ENCODE measurements around the gene COL25A1. TPM values are rescaled to one million over a fixed set of nuclear protein-coding genes. Genes with fewer than 3 reads are reported as not detected.

Gene COL25A1
- total RNA-seq, 1 donor from 2014 or later, result 0.75 TPM

GRCh38 chr4:108887034-108887433 is 415.4 kb downstream of the COL25A1 start:
- no peak for DNase-seq
- Histone ChIP-seq H3K9me3 (no peaks in the 10 kb centered on the region), H3K36me3 (no peaks in the 10 kb centered on the region), H3K4me3 (no peak overlapping the region), H3K27me3 (no peaks in the 10 kb centered on the region), H3K27ac (no peak overlapping the region), H3K4me1 (no peaks in the 10 kb centered on the region)
- ATAC-seq, result no peak
- TF ChIP-seq CTCF (IDR thresholded peaks at IDR 0.05), result no peak
- intact Hi-C loops (cut with DNase I), result no loop called here

GRCh38 chr4:108885211-108885610 is 417.2 kb downstream of the COL25A1 start:
- Histone ChIP-seq H3K4me1 (no peaks in the 10 kb centered on the region), H3K36me3 (no peaks in the 10 kb centered on the region), H3K27me3 (no peaks in the 10 kb centered on the region), H3K27ac (no peak overlapping the region), H3K9me3 (no peaks in the 10 kb centered on the region), H3K4me3 (no peak overlapping the region)
- ATAC-seq (no peak), DNase-seq (no peak)
- intact Hi-C loops (cut with DNase I), result no loop called here
- TF ChIP-seq CTCF (IDR thresholded peaks at IDR 0.05), result no peak

- ATAC-seq (no peak), DNase-seq (no peak)
- Histone ChIP-seq H3K27me3 (no peaks in the 10 kb centered on the region), H3K36me3 (no peaks in the 10 kb centered on the region), H3K9me3 (no peaks in the 10 kb centered on the region), H3K4me3 (no peak overlapping the region), H3K4me1 (no peaks in the 10 kb centered on the region), H3K27ac (no peak overlapping the region)
- no peak for TF ChIP-seq CTCF (IDR thresholded peaks at IDR 0.05)
- intact Hi-C loops (cut with DNase I), result no loop called here
These were observed 417.9 kb downstream of the COL25A1 start for GRCh38 chr4:108884596-108884995.

GRCh38 chr4:108881986-108882385 is 420.5 kb downstream of the COL25A1 start:
- no peaks in the 10 kb centered on the region for H3K4me1 ChIP-seq
- H3K27me3 ChIP-seq, result no peaks in the 10 kb centered on the region
- no peak overlapping the region for H3K4me3 ChIP-seq
- ATAC-seq (no peak), DNase-seq (no peak)
- TF ChIP-seq CTCF (IDR thresholded peaks at IDR 0.05), result no peak
- intact Hi-C loops (cut with DNase I), result no loop called here
- H3K36me3 ChIP-seq, result no peaks in the 10 kb centered on the region
- H3K27ac ChIP-seq, result no peak overlapping the region
- H3K9me3 ChIP-seq, result no peaks in the 10 kb centered on the region

- Histone ChIP-seq H3K36me3 (no peaks in the 10 kb centered on the region), H3K9me3 (no peaks in the 10 kb centered on the region), H3K4me3 (no peak overlapping the region), H3K27ac (no peak overlapping the region), H3K4me1 (no peaks in the 10 kb centered on the region), H3K27me3 (no peaks in the 10 kb centered on the region)
- ATAC-seq (no peak), DNase-seq (no peak)
- no peak for TF ChIP-seq CTCF (IDR thresholded peaks at IDR 0.05)
- intact Hi-C loops (cut with DNase I), result no loop called here
These were observed 421.3 kb downstream of the COL25A1 start for GRCh38 chr4:108881190-108881589.

GRCh38 chr4:108878806-108879205 is 423.7 kb downstream of the COL25A1 start:
- Histone ChIP-seq H3K9me3 (no peaks in the 10 kb centered on the region), H3K27ac (no peak overlapping the region), H3K4me3 (no peak overlapping the region), H3K4me1 (no peaks in the 10 kb centered on the region), H3K27me3 (no peaks in the 10 kb centered on the region), H3K36me3 (no peaks in the 10 kb centered on the region)
- intact Hi-C loops (cut with DNase I), result no loop called here
- ATAC-seq, result no peak
- TF ChIP-seq CTCF (IDR thresholded peaks at IDR 0.05), result no peak
- DNase-seq, result no peak
